PC-3 (cell line): Measurements from ENCODE around the gene USP21. TPM values are rescaled to one million over a fixed set of nuclear protein-coding genes. Genes with fewer than 3 reads are reported as not detected.

Source experiments
- ATAC-seq: fragments of 200-7000 bp; cut with Tn5 transposase; 2 replicates; pipeline ENCODE4 v1.9.1; 2020; ENCODE audit warnings: mild to moderate bottlenecking, moderate library complexity
- BruUV-seq: library from RNA; stranded (reverse); fragments of 400-500 nt; replicated peaks from 2 replicates; lab custom pipeline; 2021; lab: Mats Ljungman, UMichigan
- CTCF ChIA-PET: fragments of 300-600 bp; sonication (Branson Sonifier 250); formaldehyde crosslinking; loops from one replicate; lab custom pipeline; 2022; ENCODE audit warnings: antibody characterized with exemption; lab: Charles Lee
- POLR2A ChIA-PET: fragments of 300-600 bp; sonication (Branson Sonifier 250); formaldehyde crosslinking; loops from one replicate; lab custom pipeline; 2022; ENCODE audit warnings: antibody characterized with exemption; ENCODE audit not compliant: unreplicated experiment; lab: Charles Lee
- DNase-seq: peaks from one replicate; pipeline ENCODE4 v3.0.0-alpha.2; 2015
- H2AFZ ChIP-seq: fragments of 300-600 bp; sonication (generic); 2 replicates; pipeline ENCODE4 v1.6.0; 2016; ENCODE audit warnings: antibody characterized with exemption, low read length
- H3F3A ChIP-seq: fragments of 300-600 bp; sonication (generic); one replicate; pipeline ENCODE4 v1.6.0; 2017; ENCODE audit warnings: antibody characterized with exemption, low read length, control low read depth, mild to moderate bottlenecking; ENCODE audit not compliant: unreplicated experiment
- H3K27ac ChIP-seq: fragments of 300-600 bp; sonication (generic); 2 replicates; pipeline ENCODE4 v1.5.1; 2016; ENCODE audit warnings: mild to moderate bottlenecking, low read length
- H3K27me3 ChIP-seq: fragments of 300-600 bp; sonication (generic); 2 replicates; pipeline ENCODE4 v1.6.1; 2016; ENCODE audit warnings: low read length, mixed read lengths
- H3K36me3 ChIP-seq: fragments of 300-600 bp; sonication (generic); 2 replicates; pipeline ENCODE4 v1.6.1; 2016; ENCODE audit warnings: low read depth, mixed run types, low read length, mixed read lengths
- H3K4me1 ChIP-seq: fragments of 300-600 bp; sonication (generic); 2 replicates; pipeline ENCODE4 v1.5.1; 2016; ENCODE audit warnings: low read length; ENCODE audit not compliant: insufficient read depth
- H3K4me2 ChIP-seq: fragments of 300-600 bp; sonication (generic); 2 replicates; pipeline ENCODE4 v1.6.0; 2016; ENCODE audit warnings: low read length
- H3K4me3 ChIP-seq: fragments of 300-600 bp; sonication (generic); 2 replicates; pipeline ENCODE4 v1.5.1; 2016; ENCODE audit warnings: mild to moderate bottlenecking, low read length, mixed read lengths
- H3K79me2 ChIP-seq: fragments of 300-600 bp; sonication (generic); 2 replicates; pipeline ENCODE4 v1.6.1; 2017; ENCODE audit warnings: low read length, mixed read lengths
- H3K9ac ChIP-seq: fragments of 300-600 bp; sonication (generic); 2 replicates; pipeline ENCODE4 v1.6.0; 2016; ENCODE audit warnings: mild to moderate bottlenecking, low read length
- H3K9me2 ChIP-seq: fragments of 300-600 bp; sonication (generic); replicated peaks from 2 replicates; pipeline ENCODE4 v1.6.1; 2016; ENCODE audit warnings: mixed run types, low read length, mixed read lengths
- H3K9me3 ChIP-seq: fragments of 300-600 bp; sonication (generic); 2 replicates; pipeline ENCODE4 v1.6.1; 2016; ENCODE audit warnings: low read length, mixed read lengths
- H4K20me1 ChIP-seq: fragments of 300-600 bp; sonication (generic); 2 replicates; pipeline ENCODE4 v1.6.1; 2016; ENCODE audit warnings: low read length, mixed read lengths
- CTCF ChIP-seq: fragments of 300-600 bp; sonication (generic); conservative IDR thresholded peaks from 2 replicates; pipeline ENCODE4 v1.5.1; 2017; ENCODE audit warnings: antibody characterized with exemption, low read depth, mild to moderate bottlenecking, low read length
- EZH2 ChIP-seq: fragments of 300-600 bp; sonication (generic); IDR thresholded peaks from one replicate; pipeline ENCODE4 v1.6.1; 2017; ENCODE audit warnings: antibody characterized with exemption, mild to moderate bottlenecking, low read length; ENCODE audit not compliant: unreplicated experiment
- EZH2phosphoT487 ChIP-seq: fragments of 300-600 bp; sonication (generic); IDR thresholded peaks from 2 replicates; pipeline ENCODE4 v1.6.1; 2018; ENCODE audit warnings: mild to moderate bottlenecking, antibody characterized with exemption, low read length, borderline replicate concordance
- intact Hi-C: fragments of 100-400 bp; cut with micrococcal nuclease; formaldehyde crosslinking; loops from 2 replicates; pipeline ENCODE4 v1.9.0; 2023
- total RNA-seq: library from RNA; depleted of rRNA; stranded (reverse); fragments of >200 nt; gene quantifications from 2 replicates; pipeline ENCODE4 v1.2.3, GENCODE V29; 2014

Gene USP21
- total RNA-seq, 1 experiment from 2014 or later, result 20.6 TPM

- CTCF ChIA-PET, result interaction anchor here (1.6 kb wide), 1 partner anchor 30 kb away, joined by 8 read pairs; the partner anchor contains the start of gene TOMM40L
- Histone ChIP-seq H3K27ac (no peak overlapping the region), H3K4me2 (no peak overlapping the region), H3K79me2 (no peaks in the 10 kb centered on the region), H3K4me3 (no peak overlapping the region), H3K9ac (no peak overlapping the region), H4K20me1 (no peaks in the 10 kb centered on the region), H3K9me2 (no peaks in the 10 kb centered on the region), H3K9me3 (no peaks in the 10 kb centered on the region), H2AFZ (no peak overlapping the region), H3F3A (no peaks in the 10 kb centered on the region), H3K27me3 (no peaks in the 10 kb centered on the region), H3K36me3 (no peaks in the 10 kb centered on the region), H3K4me1 (peaks cover 5% of the 10 kb centered on the region; the same call in 1 of the 2 replicates)
- intact Hi-C loops, result no loop called here
- TF ChIP-seq CTCF (no peak), EZH2 (no peak), EZH2phosphoT487 (no peak)
- POLR2A ChIA-PET, result no interaction called here
- ATAC-seq (no peak), DNase-seq (no peak)
- no TSS peak for BruUV-seq
These were observed 35.9 kb downstream of the USP21 start for GRCh38 chr1:161195171-161195570.

- Histone ChIP-seq H2AFZ (no peak overlapping the region), H3K4me2 (no peak overlapping the region), H4K20me1 (no peaks in the 10 kb centered on the region), H3K27ac (no peak overlapping the region), H3F3A (no peaks in the 10 kb centered on the region), H3K9me2 (no peaks in the 10 kb centered on the region), H3K9me3 (no peaks in the 10 kb centered on the region), H3K4me3 (no peak overlapping the region), H3K4me1 (peaks cover 12% of the 10 kb centered on the region), H3K9ac (no peak overlapping the region), H3K27me3 (no peaks in the 10 kb centered on the region), H3K36me3 (no peaks in the 10 kb centered on the region), H3K79me2 (no peaks in the 10 kb centered on the region)
- no peak for TF ChIP-seq CTCF
- TF ChIP-seq EZH2, result no peak
- no peak for TF ChIP-seq EZH2phosphoT487
- POLR2A ChIA-PET, result no interaction called here
- ATAC-seq (no peak), DNase-seq (no peak)
- CTCF ChIA-PET, result no interaction called here
- BruUV-seq, result no TSS peak
- intact Hi-C loops, result no loop called here
These were observed 36.8 kb downstream of the USP21 start for GRCh38 chr1:161196111-161196510.

DNA sequence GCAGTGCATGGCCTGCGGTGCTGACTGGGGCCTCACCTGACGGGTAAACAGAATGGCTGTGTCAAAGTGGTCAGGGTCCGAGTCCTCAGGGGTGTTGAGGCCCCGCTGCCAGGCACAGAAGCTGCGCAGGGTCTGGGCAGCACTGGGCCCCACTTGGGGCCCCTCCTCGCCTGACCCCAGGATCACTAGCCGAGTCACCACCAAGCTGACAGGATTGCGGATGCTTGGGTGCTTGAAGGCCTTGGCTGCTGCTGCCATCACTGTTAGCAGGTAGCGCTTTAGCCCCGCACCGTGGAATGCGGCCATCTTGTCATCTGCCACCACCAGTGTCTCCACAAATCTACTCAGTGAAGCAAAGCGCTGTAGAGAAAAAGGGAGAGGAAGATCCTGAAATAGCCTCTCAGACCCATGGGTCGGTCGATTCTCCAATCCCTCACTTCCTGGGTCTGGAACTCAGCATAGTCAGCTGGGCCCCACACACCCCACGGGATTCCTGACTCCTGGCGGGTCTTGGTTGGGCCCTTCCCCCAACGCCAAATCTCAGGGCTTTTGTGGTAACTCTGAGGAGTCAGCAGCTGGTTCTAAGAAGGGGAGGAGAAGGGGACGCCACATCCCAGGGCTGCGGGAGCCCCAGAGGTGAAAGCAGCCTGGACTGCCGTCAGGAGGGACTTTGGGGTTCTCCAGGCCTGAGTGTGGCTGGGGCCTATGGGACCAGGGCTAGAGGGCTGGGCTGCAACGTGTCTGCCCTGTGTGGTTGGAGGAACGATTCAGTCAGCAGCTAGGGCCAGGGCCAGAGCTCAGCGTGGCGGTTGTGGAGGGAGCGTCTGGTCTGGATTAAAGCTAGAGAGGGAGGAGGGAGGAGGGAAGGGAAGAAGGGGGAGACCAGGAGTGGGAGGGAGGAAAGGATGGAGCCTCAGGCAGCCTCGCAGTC lies 37.5 kb downstream of the USP21 start:
- Histone ChIP-seq H2AFZ (no peak overlapping the region), H3K36me3 (no peaks in the 10 kb centered on the region), H3K27ac (no peak overlapping the region), H3K4me3 (no peak overlapping the region), H3K9ac (no peak overlapping the region), H3K27me3 (no peaks in the 10 kb centered on the region), H3K4me2 (no peak overlapping the region), H4K20me1 (no peaks in the 10 kb centered on the region), H3K4me1 (peaks cover 19% of the 10 kb centered on the region), H3K9me3 (no peaks in the 10 kb centered on the region), H3K79me2 (no peaks in the 10 kb centered on the region), H3K9me2 (no peaks in the 10 kb centered on the region), H3F3A (no peaks in the 10 kb centered on the region)
- ChIA-PET CTCF (no interaction called here), POLR2A (no interaction called here)
- intact Hi-C loops, result no loop called here
- no TSS peak for BruUV-seq
- TF ChIP-seq EZH2phosphoT487 (no peak), CTCF (no peak), EZH2 (no peak)
- ATAC-seq, result no peak
- DNase-seq, result no peak
